GM18508 (cell line): Measurements from ENCODE around the gene KRTAP10-7.
"Not testable (repeated sequence)": the region's sequence is repeated elsewhere in the genome, so short reads cannot be mapped to it uniquely, and the experiment has no call there.

ENCODE experiments used
- ATAC-seq: cut with Tn5 transposase; IDR thresholded peaks from one replicate; pipeline ENCODE4 v1.9.1; 2021; ENCODE audit warnings: moderate number of reproducible peaks; ENCODE audit not compliant: insufficient read depth, unreplicated experiment

KRTAP10-7 gene

DNA sequence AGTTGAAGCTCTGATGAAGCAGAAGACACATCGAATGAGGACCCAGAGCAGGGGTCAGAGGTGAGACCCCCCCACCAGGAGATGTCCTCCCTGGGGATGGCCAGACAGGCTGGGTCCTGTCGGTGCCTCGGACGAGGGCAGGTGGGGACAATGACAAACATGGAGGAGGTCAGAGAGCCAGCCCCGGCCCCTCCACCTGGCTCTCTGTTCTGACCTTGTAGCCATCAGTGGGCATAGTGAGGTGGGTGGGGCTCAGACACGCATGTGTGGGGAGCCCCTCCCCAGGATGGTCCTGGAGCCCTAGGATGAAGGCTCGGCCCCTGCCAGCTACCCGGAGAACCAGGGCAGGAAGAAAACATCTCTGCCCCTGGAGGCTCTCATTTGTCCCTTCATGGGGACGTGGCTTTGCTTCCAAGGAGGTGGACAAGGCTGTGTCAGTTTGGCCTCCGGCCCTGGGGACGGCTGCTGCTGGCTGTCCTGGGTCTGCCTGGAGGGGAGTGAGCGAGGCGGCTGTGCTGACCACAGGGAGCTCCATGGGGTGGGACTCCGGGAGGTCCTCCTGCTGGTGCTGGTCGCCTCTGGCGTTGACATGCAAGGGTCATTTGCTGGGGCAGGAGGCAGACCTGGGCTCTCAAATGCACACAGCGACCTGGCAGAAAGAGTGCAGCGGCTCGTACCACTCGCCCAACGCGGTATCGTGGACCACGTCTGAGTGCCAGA lies 10.7 kb upstream of the KRTAP10-7 start:
- no peak for ATAC-seq

DNA sequence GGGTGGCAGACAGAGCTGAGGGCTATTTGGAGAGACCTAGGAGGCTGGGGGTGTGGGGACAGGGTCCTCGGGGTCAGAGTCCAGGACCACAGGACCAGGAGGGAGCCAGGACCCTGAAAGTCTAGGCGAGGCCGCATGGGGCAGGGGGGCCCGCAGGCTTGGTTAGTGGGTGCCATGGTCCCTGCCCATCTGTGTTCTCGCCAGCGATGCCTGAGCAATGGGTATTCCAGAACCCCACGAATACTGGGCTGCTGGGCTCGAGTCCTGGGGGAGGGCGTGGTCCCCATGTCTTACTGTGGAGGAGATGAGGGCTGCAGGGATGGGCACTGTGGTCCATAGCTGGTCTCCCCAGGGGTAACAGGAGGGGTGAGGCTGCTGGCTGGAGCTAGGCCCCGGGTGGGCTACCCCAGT lies 10.1 kb upstream of the KRTAP10-7 start:
- no peak for ATAC-seq

DNA sequence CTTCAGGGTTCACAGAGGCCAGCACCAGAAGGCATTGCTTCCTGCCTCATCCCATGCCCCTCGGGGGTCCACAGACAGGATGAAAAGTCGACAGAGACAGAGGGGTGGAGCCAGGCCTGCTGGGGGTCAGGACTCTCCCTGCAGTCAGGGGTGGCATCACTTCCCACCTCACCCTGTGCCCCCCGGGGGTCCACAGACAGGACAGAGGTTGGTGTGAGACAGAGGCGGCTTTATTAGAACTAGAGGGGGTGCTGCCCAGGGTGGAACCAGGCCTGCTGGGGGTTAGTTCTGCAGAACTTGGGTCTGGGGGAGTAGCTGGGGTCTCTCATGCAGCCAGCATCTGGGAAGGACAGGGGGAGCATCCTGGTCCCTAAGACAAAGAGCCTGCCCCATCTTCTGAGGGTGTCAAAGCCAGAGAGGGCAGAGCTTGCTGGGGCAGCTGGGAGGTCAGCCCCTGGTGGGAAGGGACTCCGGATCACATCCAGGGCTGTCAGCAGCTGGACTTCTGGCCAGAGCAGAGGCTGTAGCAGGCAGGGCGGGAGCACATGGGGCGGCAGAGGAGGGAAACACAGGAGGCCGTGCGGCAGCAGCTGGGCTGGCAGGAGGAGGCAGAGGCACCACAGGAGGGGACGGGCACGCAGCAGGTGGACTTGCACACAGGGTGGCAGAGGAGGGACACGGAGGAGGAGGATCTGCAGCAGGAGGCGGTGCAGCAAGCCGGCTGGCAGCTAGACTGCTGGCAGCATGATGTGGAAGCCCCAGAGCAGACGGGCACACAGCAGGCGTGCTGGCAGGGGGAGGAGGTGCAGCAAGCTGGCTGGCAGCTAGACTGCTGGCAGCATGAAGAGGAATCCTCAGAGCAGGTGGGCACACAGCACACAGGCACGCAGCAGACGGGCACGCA lies 9.2 kb upstream of the KRTAP10-7 start:
- ATAC-seq: not testable (repeated sequence)

DNA sequence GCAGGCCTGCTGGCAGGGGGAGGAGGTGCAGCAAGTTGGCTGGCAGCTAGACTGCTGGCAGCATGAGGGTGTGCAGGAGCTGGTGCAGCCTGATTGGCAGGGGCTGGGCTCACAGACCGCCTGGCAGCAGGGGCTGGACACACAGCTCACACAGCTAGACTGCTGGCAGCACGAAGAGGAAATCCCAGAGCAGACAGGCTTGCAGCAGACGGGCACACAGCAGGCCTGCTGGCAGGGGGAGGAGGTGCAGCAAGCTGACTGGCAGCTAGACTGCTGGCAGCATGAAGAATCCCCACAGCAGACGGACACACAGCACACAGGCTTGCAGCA lies 8.6 kb upstream of the KRTAP10-7 start:
- ATAC-seq: not testable (repeated sequence)

DNA sequence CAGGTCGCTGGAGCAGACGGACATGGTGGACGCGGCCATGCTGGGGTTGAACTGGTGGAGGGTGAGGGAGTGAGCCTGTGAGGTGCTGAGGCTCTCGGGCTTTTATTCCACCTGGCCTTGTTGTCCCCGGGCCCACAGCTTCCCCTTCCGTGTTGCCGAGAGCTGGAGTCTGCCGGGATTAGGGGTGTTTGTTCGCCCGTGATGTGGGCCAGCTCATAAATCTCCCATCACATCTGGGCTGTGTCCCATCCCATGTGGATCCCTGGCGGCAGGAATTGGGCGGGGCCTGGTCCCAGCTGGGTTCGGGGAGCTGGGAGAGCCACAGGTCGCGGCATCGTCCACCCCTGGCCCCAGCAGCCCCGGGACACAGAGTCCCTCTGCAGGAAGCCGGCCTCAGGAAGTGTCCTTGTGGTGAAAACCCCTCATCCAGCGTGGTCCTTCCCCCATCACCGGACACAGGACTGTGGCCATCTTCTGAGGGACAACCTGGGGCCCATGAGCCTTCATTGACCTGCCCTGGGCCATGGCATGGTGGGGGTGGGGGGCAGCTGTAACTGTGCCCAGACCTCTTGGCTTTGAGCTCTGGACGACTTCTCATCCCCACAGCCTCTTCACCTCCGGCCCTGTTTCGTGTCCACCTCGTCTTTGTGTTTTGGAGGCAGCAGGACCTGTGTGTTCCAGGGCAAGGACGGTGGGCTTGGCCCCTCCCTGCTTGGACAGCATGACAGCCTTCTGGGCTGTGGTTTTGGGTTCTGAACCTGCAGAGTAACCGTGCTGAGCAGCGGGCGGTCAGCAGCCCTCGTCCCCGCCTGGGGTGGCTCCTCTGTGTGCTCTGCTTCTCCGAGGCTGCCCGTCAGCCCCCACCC lies 7.7 kb upstream of the KRTAP10-7 start, which contains the start of gene KRTAP10-6:
Gene KRTAP10-6 (minus strand): TSS at position 60 of the 866 bp plus-strand sequence. CDS start 21 bp downstream, at position 39.
- no peak for ATAC-seq

DNA sequence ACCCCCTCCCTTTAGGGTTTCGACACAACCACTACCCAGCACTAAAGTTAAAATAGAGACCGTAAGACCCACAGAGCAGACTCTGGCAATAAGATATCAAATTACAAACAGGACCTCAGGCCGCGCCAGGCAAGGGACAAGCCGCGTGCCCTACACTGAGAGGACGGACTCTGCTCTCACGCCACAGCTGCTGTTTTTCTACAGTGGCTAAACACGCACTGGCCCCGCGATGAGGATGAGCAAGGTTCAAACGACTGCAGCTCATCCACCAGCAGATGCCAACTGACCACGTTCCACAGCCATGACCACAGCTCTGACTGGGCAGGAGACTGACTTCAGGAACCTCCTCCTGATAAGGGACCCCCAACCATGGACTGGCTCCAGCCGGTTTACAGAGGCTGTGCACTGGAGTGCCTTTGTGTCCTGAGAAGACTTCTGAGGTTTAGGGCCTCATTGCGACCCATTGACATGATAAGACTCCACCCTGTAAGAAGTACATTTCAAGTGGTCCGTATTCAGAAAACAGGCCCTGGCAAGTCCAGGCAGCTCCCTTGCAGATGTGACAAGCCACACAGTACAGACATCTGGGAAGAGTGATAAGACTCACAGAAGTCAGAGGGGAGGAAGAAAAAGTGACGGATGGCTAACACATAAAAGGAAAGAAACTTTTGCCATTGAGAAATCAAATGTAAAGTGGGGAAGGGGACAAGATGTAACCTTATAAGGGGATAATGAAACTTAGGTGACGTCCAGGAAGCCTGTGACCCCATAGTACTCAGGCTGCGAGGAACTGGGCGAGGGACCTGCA lies 6.6 kb upstream of the KRTAP10-7 start:
- no peak for ATAC-seq

DNA sequence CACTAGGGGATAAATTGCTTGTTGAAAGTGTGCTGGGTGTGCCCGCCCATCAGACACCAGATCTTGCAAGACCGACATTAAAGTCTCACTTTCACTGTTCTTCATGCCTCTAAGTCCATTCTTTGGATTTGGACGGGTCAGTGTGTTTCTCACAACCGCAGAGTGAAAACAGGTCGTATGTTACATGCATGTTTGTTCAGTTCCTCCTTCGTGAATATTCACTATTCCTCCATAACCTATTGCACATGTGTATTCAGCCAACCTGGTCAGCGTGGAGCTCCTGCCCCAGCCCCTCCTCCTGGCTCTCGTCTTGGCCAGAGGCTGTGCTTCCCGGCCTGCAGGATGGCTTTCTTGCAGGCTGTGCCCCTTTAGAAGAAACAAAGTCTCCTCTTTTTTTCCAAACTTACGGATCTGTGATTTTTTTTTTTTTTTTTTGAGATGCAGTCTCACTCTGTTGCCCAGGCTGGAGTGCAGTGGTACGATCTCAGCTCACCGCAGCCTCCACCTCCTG lies 5.9 kb upstream of the KRTAP10-7 start:
- no peak for ATAC-seq

DNA sequence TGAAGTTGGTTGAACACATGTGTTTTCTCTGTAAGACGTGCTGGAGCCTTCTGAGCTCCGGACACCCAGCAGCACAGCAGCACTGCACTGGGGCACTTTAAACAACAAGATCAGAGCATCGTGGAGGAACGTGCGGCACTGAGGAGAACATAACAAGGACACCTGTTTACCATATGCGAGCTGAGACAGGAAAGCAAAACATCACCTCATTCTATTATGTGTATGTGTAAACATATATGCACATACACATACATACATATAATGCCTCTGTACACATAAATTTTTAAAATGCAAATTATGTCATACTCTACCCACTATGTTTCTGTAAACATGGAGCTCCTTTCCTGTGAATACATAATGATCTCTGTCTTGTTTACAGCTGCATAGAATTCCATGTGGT lies 4.9 kb upstream of the KRTAP10-7 start:
- ATAC-seq: no peak

DNA sequence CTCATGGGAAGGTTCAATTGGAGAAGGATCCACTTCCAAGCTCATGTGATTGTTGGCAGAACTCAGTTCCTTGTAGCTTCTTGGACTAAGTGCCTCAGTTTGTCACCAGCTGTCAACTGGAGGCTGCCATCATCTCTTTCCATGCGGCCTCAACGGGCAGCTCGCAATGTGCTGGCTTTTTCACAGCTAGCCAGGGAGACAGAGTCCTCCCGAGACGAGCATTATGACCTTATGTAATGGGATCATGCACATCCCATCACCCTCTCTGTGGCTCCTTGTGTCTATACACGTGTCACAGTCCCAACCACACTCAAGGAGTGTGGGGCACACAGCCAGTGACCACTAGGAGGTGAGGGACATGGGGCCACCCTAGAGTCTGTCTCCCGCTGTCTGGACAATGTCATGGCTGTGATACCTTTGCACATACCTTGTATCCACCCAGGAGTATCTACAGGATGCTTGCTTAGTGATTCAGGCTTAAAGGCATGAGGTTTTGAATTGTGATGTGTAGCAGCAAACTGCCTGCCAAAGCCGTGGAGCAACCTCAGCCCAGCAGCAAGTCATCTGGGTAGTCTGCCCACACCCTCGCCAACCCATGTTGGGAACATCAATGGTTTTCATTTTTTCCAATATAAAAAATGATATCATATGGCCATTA lies 4.2 kb upstream of the KRTAP10-7 start:
- no peak for ATAC-seq

DNA sequence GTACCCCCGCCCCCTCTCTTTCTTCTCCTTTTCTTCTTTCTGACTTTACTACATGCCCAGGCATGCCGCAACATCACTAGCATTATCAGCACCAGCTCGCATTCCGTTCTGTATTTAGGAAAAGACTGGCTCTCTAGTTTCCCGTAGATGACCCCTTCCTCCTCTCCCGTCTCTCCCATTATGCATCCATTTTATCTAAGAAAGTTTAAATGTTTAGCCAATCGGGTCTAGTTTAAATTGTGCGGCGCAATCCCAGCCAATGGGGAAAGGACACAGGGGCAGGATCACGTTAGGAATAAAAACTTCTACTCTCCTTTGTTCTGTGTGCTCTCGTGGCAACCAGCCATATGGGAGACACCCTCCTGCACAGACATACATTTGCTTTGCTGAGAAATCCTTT lies 2.3 kb upstream of the KRTAP10-7 start:
- ATAC-seq: no peak

DNA sequence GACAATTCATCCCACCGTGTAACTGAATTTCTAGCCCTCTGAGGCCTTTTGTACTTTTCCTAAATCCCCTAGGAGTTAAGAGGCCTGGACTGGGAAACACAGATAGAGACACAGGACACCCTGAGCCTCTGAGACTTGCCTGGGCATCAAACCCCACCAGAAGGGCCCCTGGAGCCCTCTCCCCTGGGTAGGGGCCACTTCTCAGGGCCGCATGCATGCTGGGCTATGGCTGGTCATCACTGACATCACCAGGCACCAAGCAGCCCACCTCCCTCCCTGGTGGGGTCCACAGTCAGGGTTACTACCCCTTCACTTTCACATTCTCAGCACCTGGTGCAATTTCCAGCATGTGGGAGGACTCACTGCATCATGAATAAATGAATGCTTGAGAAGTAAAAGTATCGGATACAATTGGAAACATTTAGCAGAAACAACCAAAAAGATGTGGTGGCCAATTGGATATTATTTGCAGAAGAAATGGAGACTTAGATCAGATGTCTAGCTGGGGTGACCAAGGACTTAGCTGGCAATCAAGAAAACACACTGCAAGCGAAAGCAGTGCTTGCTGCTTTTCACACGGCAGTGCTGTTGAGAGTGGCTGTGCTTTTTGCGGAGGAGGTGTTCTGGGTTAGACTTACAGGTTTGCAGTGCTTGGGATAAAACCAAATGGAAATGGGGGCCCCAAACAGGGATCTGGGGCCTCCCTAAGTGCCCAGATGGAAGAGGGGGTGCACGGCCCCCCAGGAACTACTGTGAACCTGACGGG lies 950 bp upstream of the KRTAP10-7 start:
- ATAC-seq: no peak

DNA sequence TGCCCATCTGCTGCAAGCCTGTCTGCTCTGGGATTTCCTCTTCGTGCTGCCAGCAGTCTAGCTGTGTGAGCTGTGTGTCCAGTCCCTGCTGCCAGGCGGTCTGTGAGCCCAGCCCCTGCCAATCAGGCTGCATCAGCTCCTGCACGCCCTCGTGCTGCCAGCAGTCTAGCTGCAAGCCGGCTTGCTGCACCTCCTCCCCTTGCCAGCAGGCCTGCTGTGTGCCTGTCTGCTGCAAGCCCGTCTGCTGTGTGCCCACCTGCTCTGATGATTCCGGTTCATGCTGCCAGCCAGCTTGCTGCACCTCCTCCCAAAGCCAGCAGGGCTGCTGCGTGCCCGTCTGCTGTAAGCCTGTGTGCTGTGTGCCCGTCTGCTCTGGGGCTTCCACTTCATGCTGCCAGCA lies 694 bp downstream of the KRTAP10-7 start:
- ATAC-seq: not testable (repeated sequence)

DNA sequence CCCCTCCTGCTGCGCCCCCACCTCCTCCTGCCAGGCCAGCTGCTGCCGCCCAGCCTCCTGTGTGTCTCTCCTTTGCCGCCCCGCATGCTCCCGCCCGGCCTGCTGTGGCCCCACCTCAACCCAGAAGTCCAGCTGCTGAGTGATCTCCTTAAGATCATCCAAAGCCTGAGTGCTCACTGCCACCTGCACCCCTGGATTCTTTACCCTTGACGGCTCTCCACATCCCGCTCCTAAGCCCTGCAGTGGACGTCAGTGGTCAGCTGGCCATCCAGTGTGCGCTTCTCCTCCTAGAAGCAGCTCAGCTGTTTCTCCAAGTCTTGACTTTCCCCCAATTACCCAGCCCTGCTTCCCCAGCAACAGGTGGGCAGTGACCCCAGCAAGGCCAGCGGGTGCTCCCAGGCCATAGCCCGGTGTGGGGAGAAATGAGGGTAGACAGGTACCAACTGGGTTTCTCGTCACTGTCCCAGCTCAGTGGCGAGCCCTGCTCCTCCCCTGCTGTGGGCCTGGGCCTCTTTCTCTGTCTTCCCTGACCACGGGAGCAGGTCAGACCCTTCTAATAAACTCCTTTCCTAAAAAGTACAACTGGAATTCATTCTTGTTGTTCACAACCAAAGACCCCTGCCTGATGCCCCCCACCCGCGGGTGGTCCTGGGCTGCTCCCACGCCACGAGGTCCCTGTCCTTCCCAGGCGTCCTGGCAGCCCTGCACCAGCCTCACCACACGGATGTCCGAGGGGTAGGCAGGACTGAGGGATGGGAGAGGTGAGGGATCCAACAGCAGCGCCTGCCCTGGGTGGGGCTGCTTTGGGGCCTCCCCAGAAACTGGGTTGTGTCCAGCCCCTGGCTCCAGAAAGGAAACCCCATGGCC lies 1.4 kb downstream of the KRTAP10-7 start:
- no peak for ATAC-seq

DNA sequence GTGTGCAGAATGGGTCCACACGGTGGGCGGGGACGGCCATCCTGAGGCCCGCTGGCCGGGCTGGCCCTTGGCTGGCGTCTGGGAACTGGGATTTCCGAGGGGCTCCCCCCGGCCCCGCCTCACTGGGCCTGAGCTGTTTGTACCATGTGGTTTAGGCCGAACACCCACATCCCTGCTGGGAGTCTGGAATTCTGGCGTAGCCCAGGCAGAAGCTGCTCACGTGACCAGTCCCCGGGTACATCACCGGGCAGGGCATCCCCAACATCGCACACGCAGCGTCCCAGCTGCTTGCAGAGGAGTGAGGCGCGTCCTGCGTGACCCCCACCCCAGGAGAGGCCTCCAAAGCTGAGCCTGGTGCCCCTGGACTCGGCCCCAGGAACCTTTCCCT lies 2.1 kb downstream of the KRTAP10-7 start:
- ATAC-seq: no peak

DNA sequence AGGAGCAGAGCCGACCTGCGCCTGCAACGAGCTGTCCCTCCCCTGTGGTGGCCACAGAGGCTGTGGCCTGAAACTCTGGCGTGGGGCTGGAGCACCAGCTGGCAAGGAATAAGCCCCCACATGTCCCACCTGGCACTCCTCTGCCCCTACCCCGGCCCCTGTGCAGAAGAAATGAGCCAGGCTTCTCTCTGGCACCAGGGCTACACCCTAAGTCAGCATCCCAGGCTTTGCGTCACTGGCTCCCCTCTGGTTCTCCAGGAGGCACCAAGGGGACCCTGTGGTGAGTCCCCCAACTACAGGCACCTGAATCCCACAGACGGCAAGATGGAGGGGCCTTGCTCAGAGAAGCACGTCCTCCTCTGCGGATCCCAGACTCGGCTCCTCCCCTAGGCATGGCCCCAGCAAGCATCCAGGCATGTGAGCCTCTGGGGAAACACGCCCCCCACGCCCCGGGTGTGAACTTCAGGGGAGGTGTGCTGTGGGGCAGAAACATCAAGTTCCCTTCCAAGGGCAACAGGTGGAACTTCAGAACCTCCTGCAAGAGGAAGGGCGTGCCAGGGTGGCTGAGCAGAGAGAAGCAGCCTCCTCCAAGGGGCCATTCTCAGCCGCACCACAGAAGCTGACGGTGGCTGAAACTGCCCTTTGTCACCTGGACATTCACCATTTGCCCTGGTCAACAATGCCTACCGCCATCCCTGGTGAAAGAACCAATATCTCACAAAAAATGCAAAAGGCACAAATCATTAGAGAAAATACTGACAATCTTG lies 2.9 kb downstream of the KRTAP10-7 start:
- no peak for ATAC-seq

DNA sequence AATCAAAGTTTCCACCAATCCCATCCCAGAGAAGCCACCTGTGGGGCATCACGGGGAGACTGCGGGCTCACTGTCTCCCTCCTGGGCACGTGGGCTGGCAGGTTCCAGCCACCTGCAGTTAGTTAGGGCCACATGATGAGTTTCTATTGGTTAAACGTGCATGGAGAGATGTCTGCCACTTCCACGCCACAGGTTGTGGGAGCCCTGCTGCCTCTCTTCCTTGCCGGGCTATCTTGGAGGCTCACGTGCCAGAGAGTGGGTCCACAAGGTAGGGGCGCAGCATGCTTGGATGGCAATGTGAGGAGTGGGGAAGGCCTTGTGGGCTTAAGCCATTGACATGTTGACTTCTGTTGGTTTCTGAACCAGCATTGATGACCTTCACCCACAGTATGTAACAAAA lies 3.5 kb downstream of the KRTAP10-7 start:
- no peak for ATAC-seq

DNA sequence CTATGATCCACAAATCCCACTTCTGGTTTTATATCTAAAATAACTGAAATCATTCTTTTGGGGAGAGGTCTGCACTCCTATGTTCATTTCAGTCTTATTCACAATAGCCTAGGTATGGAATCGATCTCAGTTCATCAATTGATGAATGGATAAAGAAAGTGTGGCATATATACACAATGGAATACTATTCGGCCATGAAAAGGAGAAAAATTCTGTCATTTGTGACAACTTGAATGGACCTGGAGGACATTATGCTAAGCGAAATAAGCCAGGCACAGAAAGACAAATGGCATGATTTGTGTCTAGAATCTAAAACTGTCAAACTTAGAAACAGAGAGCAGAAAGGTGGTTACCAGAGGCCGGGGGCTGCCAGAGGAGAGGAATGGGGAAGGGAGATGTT lies 6.1 kb downstream of the KRTAP10-7 start:
- no peak for ATAC-seq
